ENCODE measurements around the gene INPP4B. TPM values are rescaled to one million over a fixed set of nuclear protein-coding genes. Genes with fewer than 3 reads are reported as not detected.

Gene INPP4B
- total RNA-seq, 1 experiment from 2014 or later: 14.3 TPM

GRCh38 chr4:142818031-142818430 is 28.1 kb downstream of the INPP4B start:
- RAD21 ChIA-PET (ENCODE audit: low non-redundant PET in 1 of 2, low total read pairs in 2 of 2, uncharacterized antibody in 2 of 2, unreplicated experiment in 2 of 2): no interaction called here
- intact Hi-C loops (cut with micrococcal nuclease): no loop called here
- Histone ChIP-seq H3K4me1 (ENCODE audit: control insufficient read depth in 1 of 2, insufficient read depth in 2 of 2, low read length in 2 of 2) (peaks cover 48 to 50% of the 10 kb centered on the region in 2 experiments), H3K27ac (ENCODE audit: low read depth, low read length) (peak overlapping the region; percentile 93), H2AFZ (ENCODE audit: low read depth, low read length, poor library complexity, severe bottlenecking) (peak overlapping the region; percentile 63), H3K36me3 (ENCODE audit: control insufficient read depth in 1 of 2, insufficient read depth in 2 of 2, low read length in 2 of 2) (no peaks in the 10 kb centered on the region), H3K79me2 (ENCODE audit: insufficient read depth, low read length) (no peaks in the 10 kb centered on the region), H3K27me3 (ENCODE audit: insufficient read depth, low read length) (no peaks in the 10 kb centered on the region), H3K4me3 (replicated peaks in 1 of 2; ENCODE audit: low read depth in 1 of 2, low read length in 2 of 2) (peak overlapping the region; percentile 8 to 35), H3K4me2 (ENCODE audit: low read length) (peak overlapping the region; percentile 63), H3K9ac (ENCODE audit: low read length) (peak overlapping the region; percentile 45), H3K9me2 (ENCODE audit: insufficient read depth) (no peaks in the 10 kb centered on the region), H3K9me3 (ENCODE audit: control insufficient read depth in 1 of 2, insufficient read depth in 1 of 2, low read depth in 1 of 2, low read length in 2 of 2) (no peaks in the 10 kb centered on the region), H4K20me1 (ENCODE audit: insufficient read depth) (no peaks in the 10 kb centered on the region)
- peak; percentile 54 for ATAC-seq
- CTCF ChIA-PET: no interaction called here
- no TSS peak for BruUV-seq (replicated peaks)
- POLR2A ChIA-PET: no interaction called here
- peak; percentile 57 for DNase-seq (ENCODE audit: low read depth, low spot score)
- TF ChIP-seq ZNF274 (IDR thresholded peaks at IDR 0.05; ENCODE audit: low read depth, low read length) (no peak), EGR1 (IDR thresholded peaks at IDR 0.05; ENCODE audit: low read depth) (no peak), ZFX (IDR thresholded peaks at IDR 0.05) (no peak), REST (IDR thresholded peaks at IDR 0.05; ENCODE audit: low read depth) (no peak), SP1 (IDR thresholded peaks at IDR 0.05; ENCODE audit: low read depth) (peak; percentile 70), MAX (IDR thresholded peaks at IDR 0.05) (no peak), ELF1 (IDR thresholded peaks at IDR 0.05; ENCODE audit: borderline replicate concordance, low read depth) (no peak), CEBPB (IDR thresholded peaks at IDR 0.05; ENCODE audit: low read depth) (peak; percentile 82), SIN3A (IDR thresholded peaks at IDR 0.05; ENCODE audit: low read depth) (no peak), FOSL1 (IDR thresholded peaks at IDR 0.05; ENCODE audit: low read depth) (peak; percentile 33; the same call in 1 of the 2 replicates), ZBTB33 (IDR thresholded peaks at IDR 0.05; ENCODE audit: extremely low read depth, insufficient replicate concordance, low read length) (no peak), EZH2 (IDR thresholded peaks at IDR 0.05) (no peak), JUND (IDR thresholded peaks at IDR 0.05) (peak; percentile 61), CBX3 (IDR thresholded peaks at IDR 0.05; ENCODE audit: low read depth) (0 out of 2 replicates have a peak, but pooled peaks have one; percentile 36), TCF7L2 (IDR thresholded peaks at IDR 0.05; ENCODE audit: borderline replicate concordance, extremely low read depth, insufficient read depth, insufficient read length) (no peak), POLR2A (IDR thresholded peaks at IDR 0.05; ENCODE audit: borderline replicate concordance, extremely low read depth, insufficient read depth, insufficient read length) (no peak), EZH2phosphoT487 (IDR thresholded peaks at IDR 0.05; ENCODE audit: borderline replicate concordance) (no peak), POLR2AphosphoS5 (IDR thresholded peaks at IDR 0.05; ENCODE audit: low read depth, low read length) (no peak), RAD21 (IDR thresholded peaks at IDR 0.05; ENCODE audit: low read depth) (no peak), YY1 (IDR thresholded peaks at IDR 0.05; ENCODE audit: extremely low read depth, insufficient replicate concordance, low read depth, low read length) (no peak)
- TF ChIP-seq, protein P1, sequence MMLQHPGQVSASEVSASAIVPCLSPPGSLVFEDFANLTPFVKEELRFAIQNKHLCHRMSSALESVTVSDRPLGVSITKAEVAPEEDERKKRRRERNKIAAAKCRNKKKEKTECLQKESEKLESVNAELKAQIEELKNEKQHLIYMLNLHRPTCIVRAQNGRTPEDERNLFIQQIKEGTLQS (IDR thresholded peaks at IDR 0.05): no peak
- TF ChIP-seq, protein P2, sequence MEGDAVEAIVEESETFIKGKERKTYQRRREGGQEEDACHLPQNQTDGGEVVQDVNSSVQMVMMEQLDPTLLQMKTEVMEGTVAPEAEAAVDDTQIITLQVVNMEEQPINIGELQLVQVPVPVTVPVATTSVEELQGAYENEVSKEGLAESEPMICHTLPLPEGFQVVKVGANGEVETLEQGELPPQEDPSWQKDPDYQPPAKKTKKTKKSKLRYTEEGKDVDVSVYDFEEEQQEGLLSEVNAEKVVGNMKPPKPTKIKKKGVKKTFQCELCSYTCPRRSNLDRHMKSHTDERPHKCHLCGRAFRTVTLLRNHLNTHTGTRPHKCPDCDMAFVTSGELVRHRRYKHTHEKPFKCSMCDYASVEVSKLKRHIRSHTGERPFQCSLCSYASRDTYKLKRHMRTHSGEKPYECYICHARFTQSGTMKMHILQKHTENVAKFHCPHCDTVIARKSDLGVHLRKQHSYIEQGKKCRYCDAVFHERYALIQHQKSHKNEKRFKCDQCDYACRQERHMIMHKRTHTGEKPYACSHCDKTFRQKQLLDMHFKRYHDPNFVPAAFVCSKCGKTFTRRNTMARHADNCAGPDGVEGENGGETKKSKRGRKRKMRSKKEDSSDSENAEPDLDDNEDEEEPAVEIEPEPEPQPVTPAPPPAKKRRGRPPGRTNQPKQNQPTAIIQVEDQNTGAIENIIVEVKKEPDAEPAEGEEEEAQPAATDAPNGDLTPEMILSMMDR (IDR thresholded peaks at IDR 0.05 in 2 of 3, conservative IDR thresholded peaks at IDR 0.05 in 1 of 3; ENCODE audit: borderline replicate concordance in 1 of 3, insufficient read depth in 1 of 3, low read depth in 2 of 3, low read length in 2 of 3): no peak
